Peyer's patch (tissue), 4 donors: ENCODE results near the gene GMFB.

ENCODE experiments used
- POLR2A ChIP-seq, 2 donors: fragments of 450-650 bp; IDR thresholded peaks; one replicate each; pipeline ENCODE4 v1.5.1; 2017; ENCODE audit warnings: antibody characterized with exemption in 2 of 2, mild to moderate bottlenecking in 2 of 2, moderate library complexity in 2 of 2
- TF ChIP-seq, protein P1 (sequence below), 6 experiments: fragments of 450-650 bp in 4 of 6; fragments of 200-600 bp in 2 of 6; sonication (generic) in 1 of 6; IDR thresholded peaks; one replicate each; pipeline ENCODE4 v1.5.1; 2017 to 2019; ENCODE audit warnings: antibody characterized with exemption in 6 of 6, mild to moderate bottlenecking in 3 of 6, moderate library complexity in 1 of 6

DNA sequence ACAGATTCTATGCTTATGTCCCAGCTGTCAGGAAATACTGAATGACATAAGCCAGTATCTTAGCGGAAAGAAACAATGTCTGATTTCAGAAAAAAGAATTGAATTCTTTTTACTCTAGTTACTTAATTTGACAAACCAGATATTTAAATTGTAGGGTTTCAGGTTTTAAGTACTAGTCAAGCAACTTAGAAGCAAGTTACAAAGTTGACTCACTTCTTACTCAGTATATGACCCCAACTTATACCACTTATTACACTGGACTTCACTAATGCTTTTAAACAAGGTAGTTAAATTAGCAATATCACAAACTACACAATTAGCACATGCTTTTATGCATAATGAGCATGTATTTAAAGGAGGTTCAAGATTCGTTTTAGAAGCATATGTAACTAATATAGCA is 7.1 kb downstream of the GMFB start:
- TF ChIP-seq, protein P1, sequence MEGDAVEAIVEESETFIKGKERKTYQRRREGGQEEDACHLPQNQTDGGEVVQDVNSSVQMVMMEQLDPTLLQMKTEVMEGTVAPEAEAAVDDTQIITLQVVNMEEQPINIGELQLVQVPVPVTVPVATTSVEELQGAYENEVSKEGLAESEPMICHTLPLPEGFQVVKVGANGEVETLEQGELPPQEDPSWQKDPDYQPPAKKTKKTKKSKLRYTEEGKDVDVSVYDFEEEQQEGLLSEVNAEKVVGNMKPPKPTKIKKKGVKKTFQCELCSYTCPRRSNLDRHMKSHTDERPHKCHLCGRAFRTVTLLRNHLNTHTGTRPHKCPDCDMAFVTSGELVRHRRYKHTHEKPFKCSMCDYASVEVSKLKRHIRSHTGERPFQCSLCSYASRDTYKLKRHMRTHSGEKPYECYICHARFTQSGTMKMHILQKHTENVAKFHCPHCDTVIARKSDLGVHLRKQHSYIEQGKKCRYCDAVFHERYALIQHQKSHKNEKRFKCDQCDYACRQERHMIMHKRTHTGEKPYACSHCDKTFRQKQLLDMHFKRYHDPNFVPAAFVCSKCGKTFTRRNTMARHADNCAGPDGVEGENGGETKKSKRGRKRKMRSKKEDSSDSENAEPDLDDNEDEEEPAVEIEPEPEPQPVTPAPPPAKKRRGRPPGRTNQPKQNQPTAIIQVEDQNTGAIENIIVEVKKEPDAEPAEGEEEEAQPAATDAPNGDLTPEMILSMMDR (IDR thresholded peaks at IDR 0.05) = no peak
- no peak for TF ChIP-seq POLR2A (IDR thresholded peaks at IDR 0.05)
